SKM-1 (cell line): ENCODE data around the gene DCST1.

Experiments
- DNase-seq: peaks from one replicate; lab custom pipeline; 2025; ENCODE audit not compliant: unreplicated experiment; lab: John Stamatoyannopoulos, UW

The DCST1 gene

DNA sequence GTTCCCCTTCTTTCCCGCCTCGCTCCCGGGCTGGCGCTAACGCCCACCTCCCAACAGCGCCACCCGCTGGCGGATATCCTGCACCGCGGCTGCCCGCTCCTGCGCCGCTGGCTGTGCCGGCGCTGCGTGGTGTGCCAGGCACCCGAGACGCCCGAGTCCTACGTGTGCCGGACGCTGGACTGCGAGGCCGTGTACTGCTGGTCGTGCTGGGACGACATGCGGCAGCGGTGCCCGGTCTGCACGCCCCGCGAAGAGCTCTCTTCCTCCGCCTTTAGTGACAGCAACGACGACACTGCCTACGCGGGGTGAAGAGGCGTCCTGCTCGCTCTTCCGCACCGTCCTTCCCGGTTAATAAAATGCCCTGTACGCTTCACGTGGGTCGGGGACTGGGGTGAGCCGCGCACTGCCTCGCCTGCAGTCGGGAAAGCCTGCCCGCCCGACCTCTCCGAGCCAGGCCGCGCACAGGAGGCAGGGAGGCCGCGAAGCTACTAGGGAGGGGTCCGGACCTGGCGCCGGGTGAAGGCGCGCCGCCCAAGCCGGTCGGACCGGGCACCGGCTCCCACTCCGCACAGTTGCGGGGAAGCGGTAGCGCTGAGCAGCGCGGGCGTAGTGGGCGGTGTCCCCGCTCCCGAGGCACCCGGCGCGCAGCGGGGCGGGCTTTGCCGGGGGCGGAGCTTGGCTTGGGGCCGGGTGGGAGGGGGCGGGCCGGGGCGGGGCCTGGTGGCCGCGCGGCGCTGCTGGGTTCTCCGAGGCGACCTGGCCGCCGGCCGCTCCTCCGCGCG lies 17.1 kb downstream of the DCST1 start, which contains the start of gene ADAM15:
Gene ADAM15 (plus strand): TSS at position 757 of the 782 bp plus-strand sequence. CDS start 71 bp downstream, outside the sequence.
- peak; percentile 90 for DNase-seq

DNA sequence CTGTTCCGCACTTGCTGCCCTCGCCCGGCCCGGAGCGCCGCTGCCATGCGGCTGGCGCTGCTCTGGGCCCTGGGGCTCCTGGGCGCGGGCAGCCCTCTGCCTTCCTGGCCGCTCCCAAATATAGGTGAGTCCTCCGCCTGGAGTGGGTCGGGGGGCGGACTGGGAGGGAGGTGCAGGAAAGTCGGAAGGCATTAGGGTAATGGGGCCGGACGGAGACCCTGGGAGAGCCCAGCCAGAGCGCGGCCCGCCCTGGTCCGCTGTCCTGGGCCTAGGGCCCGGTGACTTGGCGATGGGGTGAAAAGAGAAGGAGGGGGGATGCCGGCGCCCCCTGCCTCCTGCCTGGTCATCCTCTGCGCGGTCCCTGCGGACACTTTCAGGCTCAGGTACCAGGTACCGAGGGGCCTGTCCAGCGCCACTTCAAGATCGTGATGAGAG lies 17.7 kb downstream of the DCST1 start:
- DNase-seq, result no peak

DNA sequence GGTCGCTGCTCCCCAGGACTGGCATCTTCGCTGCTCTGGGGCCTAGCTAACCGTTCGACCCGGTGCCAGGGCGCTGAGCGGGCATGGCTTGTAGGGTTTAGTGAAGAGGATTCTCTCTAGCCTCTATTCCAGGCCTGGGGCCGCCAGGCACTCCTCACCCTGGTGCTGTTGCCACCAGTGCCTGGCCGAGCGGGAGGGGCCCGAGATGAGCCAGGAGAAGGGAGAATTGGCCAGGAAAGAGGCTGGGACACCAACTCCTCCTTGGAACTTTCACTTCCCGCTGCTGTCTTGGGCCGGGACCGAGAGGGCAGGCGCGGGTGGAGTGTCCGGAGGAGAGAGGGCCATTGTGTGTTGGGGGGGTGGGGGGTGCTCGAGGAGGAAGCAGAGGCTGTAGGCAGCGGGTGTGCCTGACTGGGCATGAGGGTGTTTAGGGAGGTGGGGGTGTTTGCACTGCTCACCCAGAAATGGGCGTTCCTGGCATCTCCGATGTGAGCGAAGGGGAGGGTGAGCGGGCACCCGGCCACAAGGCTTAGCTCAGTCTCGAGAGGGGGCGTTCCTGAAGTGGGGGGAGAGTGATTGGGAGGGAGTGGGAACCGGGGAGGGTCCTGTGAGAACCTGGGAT lies 18.3 kb downstream of the DCST1 start:
- DNase-seq, result peak; percentile 29

DNA sequence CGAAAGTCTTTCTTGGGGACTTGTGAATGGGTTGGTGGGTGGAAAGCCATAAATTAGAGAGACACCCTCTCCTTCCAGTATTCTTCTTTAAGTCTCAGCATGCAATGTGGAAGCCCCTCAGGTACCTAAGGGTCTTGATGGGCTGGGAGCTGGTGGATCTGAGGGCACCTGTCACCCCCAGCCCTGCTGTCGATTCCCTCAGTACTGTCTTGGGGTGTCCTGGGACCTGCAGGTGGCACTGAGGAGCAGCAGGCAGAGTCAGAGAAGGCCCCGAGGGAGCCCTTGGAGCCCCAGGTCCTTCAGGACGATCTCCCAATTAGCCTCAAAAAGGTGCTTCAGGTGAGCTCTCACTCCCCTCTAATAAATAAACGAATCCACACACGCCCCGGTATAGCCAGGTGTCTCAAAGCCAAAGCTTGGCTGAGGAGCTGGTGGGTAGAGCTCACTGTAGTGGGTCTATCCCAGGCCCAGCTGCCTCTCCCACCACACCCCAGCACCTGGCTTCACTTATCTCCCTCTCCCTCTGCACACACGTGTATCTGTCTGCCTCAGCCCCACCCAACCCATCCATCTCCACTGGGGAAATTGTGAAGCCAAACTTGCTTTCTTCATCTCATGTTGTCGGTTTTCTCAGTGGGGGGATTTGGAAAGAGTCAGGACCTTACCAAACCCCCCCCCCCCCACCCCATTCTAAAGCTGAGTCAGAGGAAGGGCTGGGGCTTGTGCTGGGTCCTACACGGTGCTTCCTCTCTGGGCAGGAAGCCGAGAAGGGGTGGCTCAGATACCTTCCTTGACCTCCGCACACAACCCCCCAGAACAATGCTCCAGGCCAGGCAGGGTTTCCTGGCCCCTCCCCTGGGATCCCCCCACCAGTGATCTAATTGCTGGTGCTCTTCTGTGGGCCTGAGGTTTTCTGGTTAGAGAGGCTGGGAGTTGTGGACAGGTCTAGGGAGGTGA lies 19.1 kb downstream of the DCST1 start:
- DNase-seq, result no peak

DNA sequence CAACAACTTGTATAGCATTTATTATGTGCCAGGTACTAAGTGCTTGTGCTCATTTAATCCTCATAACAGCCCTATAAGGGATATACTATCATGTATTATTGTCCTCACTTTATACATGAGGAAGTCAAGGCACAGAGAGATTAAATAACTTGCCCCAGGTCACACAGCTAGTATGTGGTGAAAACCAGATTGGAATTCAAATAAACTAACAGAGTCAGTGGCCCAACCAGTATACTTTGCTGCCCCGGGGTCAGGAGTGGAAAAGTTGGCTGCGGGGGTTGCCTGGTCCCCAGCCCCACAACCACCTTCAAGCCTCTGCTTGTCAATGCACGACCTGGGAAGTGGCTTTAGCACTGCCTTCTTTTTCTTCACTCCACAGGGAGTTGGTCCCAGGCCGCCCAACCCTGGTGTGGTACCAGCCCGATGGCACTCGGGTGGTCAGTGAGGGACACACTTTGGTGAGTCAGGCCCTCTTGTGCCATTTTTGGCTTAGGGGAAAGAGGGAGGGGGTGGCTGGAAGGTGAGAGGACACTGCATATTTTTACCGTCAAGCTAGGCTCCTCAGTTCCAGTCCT lies 20.0 kb downstream of the DCST1 start:
- no peak for DNase-seq

DNA sequence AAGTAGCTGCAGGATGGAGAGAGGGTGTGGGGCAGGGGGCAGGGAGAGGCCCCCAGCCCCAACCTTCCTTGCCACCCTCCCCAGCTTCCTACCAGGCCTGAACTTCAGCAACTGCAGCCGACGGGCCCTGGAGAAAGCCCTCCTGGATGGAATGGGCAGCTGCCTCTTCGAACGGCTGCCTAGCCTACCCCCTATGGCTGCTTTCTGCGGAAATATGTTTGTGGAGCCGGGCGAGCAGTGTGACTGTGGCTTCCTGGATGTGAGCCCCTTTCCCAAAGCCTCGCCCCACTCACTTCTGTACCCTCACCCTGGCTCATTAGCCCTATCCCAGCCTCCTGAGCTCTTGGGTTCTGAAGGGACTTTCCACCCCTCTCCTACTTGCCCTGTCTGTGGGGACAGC lies 23.5 kb downstream of the DCST1 start:
- no peak for DNase-seq

DNA sequence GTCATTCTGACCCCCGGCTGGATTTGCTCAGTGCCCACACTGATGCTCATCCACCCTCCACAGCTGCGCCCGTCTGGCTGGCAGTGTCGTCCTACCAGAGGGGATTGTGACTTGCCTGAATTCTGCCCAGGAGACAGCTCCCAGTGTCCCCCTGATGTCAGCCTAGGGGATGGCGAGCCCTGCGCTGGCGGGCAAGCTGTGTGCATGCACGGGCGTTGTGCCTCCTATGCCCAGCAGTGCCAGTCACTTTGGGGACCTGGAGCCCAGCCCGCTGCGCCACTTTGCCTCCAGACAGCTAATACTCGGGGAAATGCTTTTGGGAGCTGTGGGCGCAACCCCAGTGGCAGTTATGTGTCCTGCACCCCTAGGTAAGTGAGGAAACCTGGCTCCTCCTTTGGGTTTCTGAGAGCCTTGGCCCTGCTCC lies 24.2 kb downstream of the DCST1 start:
- no peak for DNase-seq

DNA sequence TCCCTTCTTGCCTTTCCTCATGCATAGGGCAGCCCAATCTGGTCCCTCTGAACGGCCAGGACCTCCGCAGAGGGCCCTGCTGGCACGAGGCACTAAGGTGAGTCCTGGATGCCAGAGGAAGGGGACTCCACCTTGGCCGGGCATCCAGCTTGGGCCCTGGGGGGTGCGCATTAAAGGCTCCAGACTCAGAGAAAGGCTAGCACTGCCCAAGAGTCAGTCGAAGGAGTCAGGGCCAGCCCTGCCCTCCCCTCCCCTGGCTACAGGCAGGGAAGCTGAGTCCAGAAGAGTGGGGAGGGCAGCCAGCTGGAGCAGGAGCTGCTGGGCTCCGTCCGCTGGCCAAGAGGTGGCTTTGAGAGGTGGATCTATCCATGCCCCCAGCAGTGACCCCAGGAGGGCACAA lies 27.1 kb downstream of the DCST1 start:
- no peak for DNase-seq

DNA sequence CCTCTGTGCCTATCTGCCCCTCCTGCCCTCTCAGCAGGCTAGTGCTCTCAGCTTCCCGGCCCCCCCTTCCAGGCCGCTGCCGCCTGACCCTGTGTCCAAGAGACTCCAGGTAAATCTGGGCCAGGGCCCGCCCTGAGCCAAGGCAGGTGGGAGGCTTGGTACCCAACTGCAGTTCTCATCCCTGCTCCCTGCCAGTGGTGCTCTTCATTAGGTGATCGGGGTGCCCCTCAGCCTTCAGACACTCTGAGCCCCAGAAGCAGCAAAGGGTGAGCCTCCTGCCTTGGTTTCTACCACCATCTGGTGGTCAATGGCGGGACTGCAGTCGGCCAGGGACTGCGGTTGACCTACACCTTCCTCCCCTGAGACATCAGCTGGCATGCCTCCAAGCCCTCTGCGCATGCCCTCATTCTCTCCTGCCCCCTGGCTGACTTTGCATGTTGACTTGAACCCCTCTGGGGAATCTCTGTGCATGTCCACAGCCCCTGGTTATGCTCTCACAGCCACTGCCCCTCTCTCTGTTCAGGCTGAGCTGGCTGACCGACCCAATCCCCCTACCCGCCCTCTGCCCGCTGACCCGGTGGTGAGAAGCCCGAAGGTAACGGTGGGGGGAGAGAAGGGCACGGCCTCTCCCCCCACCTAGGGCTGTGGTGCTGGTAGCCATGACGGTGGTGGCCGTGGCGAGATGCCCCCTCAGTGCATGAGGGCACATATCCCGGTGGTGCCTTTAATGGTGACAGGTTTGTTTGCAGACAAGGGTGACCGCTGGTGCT lies 27.9 kb downstream of the DCST1 start:
- peak; percentile 70 for DNase-seq

DNA sequence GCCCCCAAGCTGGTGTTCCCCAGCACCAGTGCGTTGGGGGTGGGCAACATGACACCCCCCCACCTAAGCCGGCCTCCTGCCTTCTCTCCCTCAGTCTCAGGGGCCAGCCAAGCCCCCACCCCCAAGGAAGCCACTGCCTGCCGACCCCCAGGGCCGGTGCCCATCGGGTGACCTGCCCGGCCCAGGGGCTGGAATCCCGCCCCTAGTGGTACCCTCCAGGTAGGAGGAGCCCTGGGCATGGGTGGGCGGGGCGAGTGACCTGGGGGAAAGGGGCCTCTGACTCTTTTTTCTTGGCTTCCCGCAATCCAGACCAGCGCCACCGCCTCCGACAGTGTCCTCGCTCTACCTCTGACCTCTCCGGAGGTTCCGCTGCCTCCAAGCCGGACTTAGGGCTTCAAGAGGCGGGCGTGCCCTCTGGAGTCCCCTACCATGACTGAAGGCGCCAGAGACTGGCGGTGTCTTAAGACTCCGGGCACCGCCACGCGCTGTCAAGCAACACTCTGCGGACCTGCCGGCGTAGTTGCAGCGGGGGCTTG lies 28.6 kb downstream of the DCST1 start:
- no peak for DNase-seq

DNA sequence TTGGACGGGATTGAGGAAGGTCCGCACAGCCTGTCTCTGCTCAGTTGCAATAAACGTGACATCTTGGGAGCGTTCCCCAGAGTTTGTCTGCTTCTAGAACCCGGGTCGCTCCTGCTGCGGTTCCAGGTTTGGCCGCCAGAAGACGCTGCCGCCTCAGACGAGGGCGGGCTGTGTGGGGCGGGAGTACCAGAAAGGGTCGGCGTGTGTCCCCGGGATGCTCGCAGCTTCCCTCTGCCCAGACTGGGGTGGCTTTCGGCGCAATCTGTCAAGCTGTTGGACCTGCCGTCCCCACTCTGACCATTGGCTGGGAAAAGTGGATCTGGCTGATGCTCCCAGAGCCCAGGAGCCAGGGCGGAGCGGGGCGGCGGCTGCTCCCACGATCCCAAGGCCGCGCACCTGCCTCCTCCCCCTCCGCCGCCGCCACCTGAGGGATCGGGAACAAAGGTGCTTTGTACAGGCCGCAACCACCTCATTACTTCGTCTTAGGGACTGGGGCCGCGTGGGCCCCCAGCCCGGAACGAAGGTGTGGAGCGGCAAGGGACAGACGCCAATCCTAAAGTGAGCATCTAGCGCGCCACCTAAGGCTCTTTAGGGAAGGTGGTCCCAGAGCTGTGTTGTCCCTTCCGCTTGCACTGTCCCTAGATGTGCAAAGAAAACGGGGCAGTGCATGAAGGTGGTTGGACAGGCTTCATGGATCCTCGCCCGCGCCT lies 29.2 kb downstream of the DCST1 start:
- DNase-seq, result no peak

DNA sequence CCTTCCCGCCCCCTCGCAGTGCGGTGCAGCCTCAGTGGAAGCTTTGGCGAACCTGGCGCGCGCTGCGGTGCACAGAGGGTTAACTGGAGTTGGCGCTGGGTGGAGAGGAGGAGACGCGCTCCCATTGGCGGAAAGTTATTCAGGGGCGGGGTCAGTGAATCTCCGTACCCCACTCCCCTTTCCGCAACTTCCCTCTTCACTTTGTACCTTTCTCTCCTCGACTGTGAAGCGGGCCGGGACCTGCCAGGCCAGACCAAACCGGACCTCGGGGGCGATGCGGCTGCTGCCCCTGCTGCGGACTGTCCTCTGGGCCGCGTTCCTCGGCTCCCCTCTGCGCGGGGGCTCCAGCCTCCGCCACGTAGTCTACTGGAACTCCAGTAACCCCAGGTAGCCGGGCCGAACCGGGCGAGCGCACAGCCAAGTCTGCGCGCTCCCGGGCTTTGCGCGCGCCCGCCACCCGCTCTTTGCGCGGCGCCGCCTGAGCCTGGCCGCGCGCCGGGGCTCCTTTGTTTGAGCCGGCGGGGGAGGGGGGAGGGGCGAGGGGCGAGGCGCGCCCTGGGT lies 30.0 kb downstream of the DCST1 start, which contains the start of gene EFNA4:
Gene EFNA4 (plus strand): TSS at position 191 of the 561 bp plus-strand sequence. CDS start 84 bp downstream, at position 275.
- DNase-seq, result peak; percentile 98

DNA sequence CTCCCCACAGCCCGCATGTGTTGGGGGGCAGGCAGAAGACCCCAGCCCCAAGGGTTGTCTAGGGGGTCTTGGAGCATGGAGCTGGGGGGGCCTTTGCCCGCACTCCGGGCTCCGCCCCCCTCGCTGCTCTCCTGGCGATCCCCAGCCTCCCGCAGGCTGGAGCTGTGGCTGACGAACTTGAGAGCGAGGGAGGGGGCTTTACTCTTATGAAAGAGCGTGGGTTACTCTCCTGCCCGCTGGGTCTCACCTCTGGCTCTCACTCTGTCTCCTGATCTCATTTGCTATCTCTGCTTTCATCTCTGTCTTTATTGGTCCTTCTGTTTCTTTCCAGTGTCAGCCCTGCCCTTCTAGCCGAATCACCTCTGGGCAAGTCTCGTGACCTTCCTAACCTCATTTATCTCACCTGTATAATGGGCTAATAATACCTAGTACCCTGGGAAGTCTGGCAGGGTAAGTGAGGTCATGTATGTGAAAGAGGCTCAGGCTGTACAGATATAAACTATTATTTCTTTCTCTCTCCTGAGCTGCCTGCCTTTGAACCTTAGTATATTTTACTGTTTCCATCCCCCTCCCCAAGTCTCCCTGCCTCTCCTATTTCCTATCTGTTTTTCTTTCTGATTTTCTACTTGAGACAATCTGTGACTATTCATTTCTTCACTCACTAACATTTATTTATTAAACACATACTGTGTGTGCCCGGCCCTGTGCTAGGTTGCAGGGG lies 30.6 kb downstream of the DCST1 start:
- DNase-seq, result no peak

DNA sequence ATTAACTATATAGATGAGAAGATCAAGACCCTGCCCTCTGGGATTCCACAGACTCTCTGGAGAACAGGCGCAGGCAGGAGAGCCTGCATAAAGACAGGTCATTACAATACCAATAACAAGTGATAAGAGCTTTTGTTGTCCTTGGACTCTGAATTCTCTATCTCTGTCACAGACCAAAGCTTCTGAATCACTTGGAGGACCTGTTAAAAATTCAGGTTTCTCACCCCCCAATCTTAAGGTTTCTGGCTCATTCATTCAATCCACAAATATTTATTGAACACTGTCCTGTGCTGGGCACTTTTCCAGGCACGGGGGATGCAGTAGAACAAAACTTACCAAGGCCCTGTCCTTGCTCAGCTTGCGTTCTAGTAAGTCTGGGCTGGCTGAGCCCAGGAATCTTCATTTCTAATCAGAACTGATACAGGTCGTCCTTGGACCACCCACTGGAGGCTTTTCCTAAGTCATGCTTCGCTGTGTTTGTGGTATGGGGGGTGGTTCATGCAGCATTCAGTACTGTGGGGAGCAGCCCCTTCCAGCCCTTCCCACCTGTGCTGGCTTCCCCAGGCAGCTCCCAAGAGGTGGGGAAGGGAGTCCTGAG lies 31.3 kb downstream of the DCST1 start:
- DNase-seq, result no peak

DNA sequence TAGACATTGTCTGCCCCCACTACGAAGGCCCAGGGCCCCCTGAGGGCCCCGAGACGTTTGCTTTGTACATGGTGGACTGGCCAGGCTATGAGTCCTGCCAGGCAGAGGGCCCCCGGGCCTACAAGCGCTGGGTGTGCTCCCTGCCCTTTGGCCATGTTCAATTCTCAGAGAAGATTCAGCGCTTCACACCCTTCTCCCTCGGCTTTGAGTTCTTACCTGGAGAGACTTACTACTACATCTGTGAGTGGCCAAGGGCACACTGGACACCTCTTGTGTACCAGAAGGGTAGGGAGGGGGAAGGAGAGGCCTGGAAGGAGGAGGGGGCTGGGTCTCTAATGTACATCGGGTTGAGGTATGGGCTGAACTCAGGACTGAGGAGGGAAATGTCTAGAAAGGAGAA lies 33.2 kb downstream of the DCST1 start:
- DNase-seq, result no peak

DNA sequence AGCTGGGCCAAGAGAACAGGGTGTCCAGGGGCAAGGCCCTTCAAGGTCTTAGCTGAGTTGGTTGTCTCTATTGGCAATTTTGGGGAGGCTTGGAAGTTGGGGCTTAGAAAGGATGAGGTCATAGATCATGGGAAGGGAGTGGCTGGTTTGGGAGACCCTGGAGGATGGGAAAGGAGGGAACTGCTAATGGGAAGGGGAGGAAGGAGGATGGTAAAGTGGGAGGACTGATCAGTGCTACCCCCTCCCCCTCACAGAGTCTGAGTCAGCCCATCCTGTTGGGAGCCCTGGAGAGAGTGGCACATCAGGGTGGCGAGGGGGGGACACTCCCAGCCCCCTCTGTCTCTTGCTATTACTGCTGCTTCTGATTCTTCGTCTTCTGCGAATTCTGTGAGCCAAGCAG lies 35.0 kb downstream of the DCST1 start:
- DNase-seq, result no peak

DNA sequence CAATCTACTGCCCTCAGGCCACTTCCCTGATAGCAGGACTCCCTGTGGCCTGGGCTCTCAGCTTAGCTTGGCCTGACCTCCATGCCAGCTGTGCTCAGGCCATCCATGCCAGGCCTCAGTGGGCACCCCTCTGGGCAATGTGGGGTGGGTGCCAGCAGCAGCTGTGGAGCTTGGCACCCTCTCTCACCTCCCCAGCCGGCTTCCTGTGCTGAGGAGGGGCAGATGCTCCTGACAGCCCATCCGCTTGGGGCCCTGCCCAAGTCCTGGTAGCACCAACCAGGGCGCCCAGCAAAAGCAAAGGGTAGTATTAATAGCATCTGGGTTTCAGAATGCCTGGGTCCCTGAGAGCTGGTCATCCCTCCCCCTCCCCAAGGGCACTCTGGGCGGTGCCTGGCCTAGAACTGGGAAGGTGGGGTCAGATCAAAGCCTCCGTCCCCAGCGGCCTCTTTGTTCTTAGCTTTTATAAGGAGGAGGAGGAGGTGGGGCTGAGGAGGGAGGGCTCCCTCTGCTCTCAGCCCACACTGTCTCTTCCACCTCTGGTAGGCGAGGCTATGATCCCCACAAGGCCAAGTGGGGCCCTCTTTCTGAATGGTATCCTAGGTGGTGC lies 36.0 kb downstream of the DCST1 start:
- no peak for DNase-seq
